ENCODE data around the gene PSRC1. TPM values are rescaled to one million over a fixed set of nuclear protein-coding genes. Genes with fewer than 3 reads are reported as not detected.

PSRC1 gene
- total and polyA plus RNA-seq, 2 experiments from 2014 or later, result 55.0 to 61.1 TPM

GRCh38 chr1:109314795-109315194 is 31.9 kb upstream of the PSRC1 start (continued):
- TF ChIP-seq ZNF462 (CRISPR knock-in tag; IDR thresholded peaks at IDR 0.05) (no peak), EZH2 (IDR thresholded peaks at IDR 0.05; ENCODE audit: low read depth, unreplicated experiment) (no peak)

GRCh38 chr1:109312978-109313775 is 30.2 kb upstream of the PSRC1 start:
- no peaks in the 10 kb centered on the region for H3K4me1 Mint-ChIP-seq
- Histone ChIP-seq H3K4me1 (ENCODE audit: insufficient read depth) (no peaks in the 10 kb centered on the region), H3K36me3 (ENCODE audit: insufficient read depth) (peaks cover 21% of the 10 kb centered on the region; the same call in 1 of the 2 replicates), H3K9me2 (ENCODE audit: insufficient read depth) (no peaks in the 10 kb centered on the region), H3K79me2 (replicated peaks; ENCODE audit: insufficient read depth) (no peaks in the 10 kb centered on the region), H3K4me2 (no peak overlapping the region), H3K27ac (ENCODE audit: low read depth) (no peak overlapping the region; the same call in 1 of the 2 replicates), H4K20me1 (replicated peaks; ENCODE audit: insufficient read depth) (no peaks in the 10 kb centered on the region; the same call in 1 of the 2 replicates), H3K4me3 (no peak overlapping the region), H3K27me3 (ENCODE audit: insufficient read depth) (no peaks in the 10 kb centered on the region), H3F3A (replicated peaks; ENCODE audit: low read depth) (no peaks in the 10 kb centered on the region), H2AFZ (no peak overlapping the region)
- peaks cover 4% of the 10 kb centered on the region for H3K27me3 Mint-ChIP-seq (ENCODE audit: insufficient read depth, low read depth, poor library complexity)
- ATAC-seq (no peak), DNase-seq (ENCODE audit: low spot score) (no peak)
- TF ChIP-seq REST (IDR thresholded peaks at IDR 0.05; ENCODE audit: unreplicated experiment), result no peak
- TF ChIP-seq EZH2 (IDR thresholded peaks at IDR 0.05; ENCODE audit: low read depth, unreplicated experiment), result no peak
- no peak for TF ChIP-seq NANOG (IDR thresholded peaks at IDR 0.05; ENCODE audit: borderline replicate concordance)
- H3K27ac Mint-ChIP-seq, result 0 out of 2 replicates have a peak overlapping the region, but pooled peaks have one; percentile 57
- no peak overlapping the region for H3K4me3 Mint-ChIP-seq
- no peaks in the 10 kb centered on the region for H3K9me3 Mint-ChIP-seq
- peaks cover 32% of the 10 kb centered on the region for H3K36me3 Mint-ChIP-seq (ENCODE audit: low read depth)

Data from GM23338 (cell line).